Fibroblast of skin of right biceps (primary cell): ENCODE measurements around the gene FAM3A.

Experiments
- DNase-seq: peaks from one replicate; pipeline ENCODE4 v3.0.0-alpha.2; 2013

The FAM3A gene

GRCh38 chrX:154477891-154478477, 38.0 kb downstream of the FAM3A start:
- DNase-seq, result no peak

- no peak for DNase-seq
These were observed 39.2 kb downstream of the FAM3A start for GRCh38 chrX:154476821-154477220.

- DNase-seq, result no peak
These were observed 42.3 kb downstream of the FAM3A start for GRCh38 chrX:154473683-154474082.

- no peak for DNase-seq
These were observed 43.1 kb downstream of the FAM3A start for GRCh38 chrX:154472685-154473632.

GRCh38 chrX:154471839-154472684, 44.0 kb downstream of the FAM3A start:
- DNase-seq, result no peak

GRCh38 chrX:154470914-154471568, 45.0 kb downstream of the FAM3A start:
- no peak for DNase-seq

GRCh38 chrX:154470434-154470833, 45.6 kb downstream of the FAM3A start:
- DNase-seq, result no peak

- no peak for DNase-seq
These were observed 46.2 kb downstream of the FAM3A start for GRCh38 chrX:154469880-154470279.

- no peak for DNase-seq
These were observed 46.9 kb downstream of the FAM3A start for GRCh38 chrX:154469114-154469513.

- DNase-seq, result no peak
These were observed 47.8 kb downstream of the FAM3A start for GRCh38 chrX:154468217-154468616.

- DNase-seq, result no peak
These were observed 48.5 kb downstream of the FAM3A start for GRCh38 chrX:154467556-154467955.

GRCh38 chrX:154466907-154467306, 49.1 kb downstream of the FAM3A start:
- no peak for DNase-seq

- DNase-seq, result no peak
These were observed 50.0 kb downstream of the FAM3A start for GRCh38 chrX:154466036-154466435.

- no peak for DNase-seq
These were observed 50.4 kb downstream of the FAM3A start for GRCh38 chrX:154465601-154466000.

- DNase-seq, result no peak
These were observed 51.1 kb downstream of the FAM3A start for GRCh38 chrX:154464806-154465365.

GRCh38 chrX:154463611-154464220, 52.3 kb downstream of the FAM3A start:
- DNase-seq, result no peak

- no peak for DNase-seq
These were observed 53.6 kb downstream of the FAM3A start for GRCh38 chrX:154462396-154462795.

GRCh38 chrX:154460326-154460725, 55.7 kb downstream of the FAM3A start:
- no peak for DNase-seq

GRCh38 chrX:154459832-154460231, 56.2 kb downstream of the FAM3A start:
- DNase-seq, result no peak

- DNase-seq, result no peak
These were observed 56.9 kb downstream of the FAM3A start for GRCh38 chrX:154458954-154459778.
